ENCODE measurements around the gene ASB1. TPM values are rescaled to one million over a fixed set of nuclear protein-coding genes. Genes with fewer than 3 reads are reported as not detected.

ASB1 gene
- total and polyA plus RNA-seq, 2 of the 13 experiments (the other 11 are each of a cell fraction or from before 2014, with no cell fraction given): 48.6 to 49.2 TPM

DNA sequence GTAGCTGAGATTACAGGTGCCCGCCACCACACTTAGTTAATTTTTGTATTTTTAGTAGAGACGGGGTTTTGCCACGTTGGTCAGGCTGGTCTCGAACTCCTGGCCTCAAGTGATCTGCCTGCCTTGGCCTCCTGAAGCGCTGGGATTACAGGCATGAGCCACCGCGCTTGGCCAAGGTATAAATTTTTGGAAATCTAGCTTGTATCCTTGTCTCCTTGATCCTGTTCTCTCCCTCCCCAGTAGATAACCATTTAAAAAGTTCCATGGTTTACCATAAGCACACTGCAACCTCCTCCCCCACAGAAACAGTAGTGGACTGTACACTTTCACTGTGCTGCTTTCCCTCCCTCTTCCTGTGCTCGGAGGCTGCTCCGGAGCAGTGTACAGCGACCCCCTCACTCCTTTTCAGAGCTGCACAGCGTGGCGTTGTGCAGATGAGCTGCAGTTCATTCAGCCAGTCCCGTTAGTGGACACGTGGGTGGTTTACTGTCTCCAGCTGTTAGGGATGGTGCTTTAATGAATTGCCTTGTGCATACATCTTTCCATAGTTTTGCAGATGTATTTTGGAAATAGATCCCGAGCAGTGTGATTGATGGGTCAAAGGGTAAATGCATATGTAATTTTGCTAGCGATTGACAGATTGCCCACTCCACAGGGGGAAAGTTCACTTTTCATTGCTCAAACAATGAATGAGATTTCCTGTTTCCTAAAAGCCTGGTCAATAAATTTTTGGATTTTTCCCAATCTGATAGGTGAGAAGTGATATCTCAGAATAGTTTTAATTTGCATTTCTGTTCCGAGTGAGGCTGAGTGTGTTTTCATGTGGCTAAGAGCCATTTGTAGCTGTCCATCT, 14.8 kb downstream of the ASB1 start (continued):
- TF ChIP-seq ZNF839 (CRISPR knock-in tag; IDR thresholded peaks at IDR 0.05; ENCODE audit: borderline replicate concordance): peak; percentile 87; the same call in 1 of the 2 replicates
- no peak for TF ChIP-seq ZNF33B (CRISPR knock-in tag; IDR thresholded peaks at IDR 0.05)
- TF ChIP-seq ZNF501 (CRISPR knock-in tag; IDR thresholded peaks at IDR 0.05): peak; percentile 81
- TF ChIP-seq RBFOX2 (IDR thresholded peaks at IDR 0.05; ENCODE audit: low read depth, low read length): no peak
- no peak for TF ChIP-seq KLF12 (CRISPR knock-in tag; IDR thresholded peaks at IDR 0.05; ENCODE audit: borderline replicate concordance)
- no peak; the same call in 1 of the 2 replicates for TF ChIP-seq SP2 (CRISPR knock-in tag; IDR thresholded peaks at IDR 0.05)
- no peak for TF ChIP-seq ZFP1 (CRISPR knock-in tag; IDR thresholded peaks at IDR 0.05)
- TF ChIP-seq GLI4 (CRISPR knock-in tag; IDR thresholded peaks at IDR 0.05; ENCODE audit: borderline replicate concordance): no peak
- no peak for TF ChIP-seq MTA3 (CRISPR knock-in tag; IDR thresholded peaks at IDR 0.05)
- peak; percentile 77 for TF ChIP-seq ZNF317 (CRISPR knock-in tag; IDR thresholded peaks at IDR 0.05)
- TF ChIP-seq, protein P1, sequence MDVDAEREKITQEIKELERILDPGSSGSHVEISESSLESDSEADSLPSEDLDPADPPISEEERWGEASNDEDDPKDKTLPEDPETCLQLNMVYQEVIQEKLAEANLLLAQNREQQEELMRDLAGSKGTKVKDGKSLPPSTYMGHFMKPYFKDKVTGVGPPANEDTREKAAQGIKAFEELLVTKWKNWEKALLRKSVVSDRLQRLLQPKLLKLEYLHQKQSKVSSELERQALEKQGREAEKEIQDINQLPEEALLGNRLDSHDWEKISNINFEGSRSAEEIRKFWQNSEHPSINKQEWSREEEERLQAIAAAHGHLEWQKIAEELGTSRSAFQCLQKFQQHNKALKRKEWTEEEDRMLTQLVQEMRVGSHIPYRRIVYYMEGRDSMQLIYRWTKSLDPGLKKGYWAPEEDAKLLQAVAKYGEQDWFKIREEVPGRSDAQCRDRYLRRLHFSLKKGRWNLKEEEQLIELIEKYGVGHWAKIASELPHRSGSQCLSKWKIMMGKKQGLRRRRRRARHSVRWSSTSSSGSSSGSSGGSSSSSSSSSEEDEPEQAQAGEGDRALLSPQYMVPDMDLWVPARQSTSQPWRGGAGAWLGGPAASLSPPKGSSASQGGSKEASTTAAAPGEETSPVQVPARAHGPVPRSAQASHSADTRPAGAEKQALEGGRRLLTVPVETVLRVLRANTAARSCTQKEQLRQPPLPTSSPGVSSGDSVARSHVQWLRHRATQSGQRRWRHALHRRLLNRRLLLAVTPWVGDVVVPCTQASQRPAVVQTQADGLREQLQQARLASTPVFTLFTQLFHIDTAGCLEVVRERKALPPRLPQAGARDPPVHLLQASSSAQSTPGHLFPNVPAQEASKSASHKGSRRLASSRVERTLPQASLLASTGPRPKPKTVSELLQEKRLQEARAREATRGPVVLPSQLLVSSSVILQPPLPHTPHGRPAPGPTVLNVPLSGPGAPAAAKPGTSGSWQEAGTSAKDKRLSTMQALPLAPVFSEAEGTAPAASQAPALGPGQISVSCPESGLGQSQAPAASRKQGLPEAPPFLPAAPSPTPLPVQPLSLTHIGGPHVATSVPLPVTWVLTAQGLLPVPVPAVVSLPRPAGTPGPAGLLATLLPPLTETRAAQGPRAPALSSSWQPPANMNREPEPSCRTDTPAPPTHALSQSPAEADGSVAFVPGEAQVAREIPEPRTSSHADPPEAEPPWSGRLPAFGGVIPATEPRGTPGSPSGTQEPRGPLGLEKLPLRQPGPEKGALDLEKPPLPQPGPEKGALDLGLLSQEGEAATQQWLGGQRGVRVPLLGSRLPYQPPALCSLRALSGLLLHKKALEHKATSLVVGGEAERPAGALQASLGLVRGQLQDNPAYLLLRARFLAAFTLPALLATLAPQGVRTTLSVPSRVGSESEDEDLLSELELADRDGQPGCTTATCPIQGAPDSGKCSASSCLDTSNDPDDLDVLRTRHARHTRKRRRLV (CRISPR knock-in tag; IDR thresholded peaks at IDR 0.05): no peak
- no peak for TF ChIP-seq ZNF562 (CRISPR knock-in tag; IDR thresholded peaks at IDR 0.05; ENCODE audit: borderline replicate concordance)
- TF ChIP-seq, protein P2, sequence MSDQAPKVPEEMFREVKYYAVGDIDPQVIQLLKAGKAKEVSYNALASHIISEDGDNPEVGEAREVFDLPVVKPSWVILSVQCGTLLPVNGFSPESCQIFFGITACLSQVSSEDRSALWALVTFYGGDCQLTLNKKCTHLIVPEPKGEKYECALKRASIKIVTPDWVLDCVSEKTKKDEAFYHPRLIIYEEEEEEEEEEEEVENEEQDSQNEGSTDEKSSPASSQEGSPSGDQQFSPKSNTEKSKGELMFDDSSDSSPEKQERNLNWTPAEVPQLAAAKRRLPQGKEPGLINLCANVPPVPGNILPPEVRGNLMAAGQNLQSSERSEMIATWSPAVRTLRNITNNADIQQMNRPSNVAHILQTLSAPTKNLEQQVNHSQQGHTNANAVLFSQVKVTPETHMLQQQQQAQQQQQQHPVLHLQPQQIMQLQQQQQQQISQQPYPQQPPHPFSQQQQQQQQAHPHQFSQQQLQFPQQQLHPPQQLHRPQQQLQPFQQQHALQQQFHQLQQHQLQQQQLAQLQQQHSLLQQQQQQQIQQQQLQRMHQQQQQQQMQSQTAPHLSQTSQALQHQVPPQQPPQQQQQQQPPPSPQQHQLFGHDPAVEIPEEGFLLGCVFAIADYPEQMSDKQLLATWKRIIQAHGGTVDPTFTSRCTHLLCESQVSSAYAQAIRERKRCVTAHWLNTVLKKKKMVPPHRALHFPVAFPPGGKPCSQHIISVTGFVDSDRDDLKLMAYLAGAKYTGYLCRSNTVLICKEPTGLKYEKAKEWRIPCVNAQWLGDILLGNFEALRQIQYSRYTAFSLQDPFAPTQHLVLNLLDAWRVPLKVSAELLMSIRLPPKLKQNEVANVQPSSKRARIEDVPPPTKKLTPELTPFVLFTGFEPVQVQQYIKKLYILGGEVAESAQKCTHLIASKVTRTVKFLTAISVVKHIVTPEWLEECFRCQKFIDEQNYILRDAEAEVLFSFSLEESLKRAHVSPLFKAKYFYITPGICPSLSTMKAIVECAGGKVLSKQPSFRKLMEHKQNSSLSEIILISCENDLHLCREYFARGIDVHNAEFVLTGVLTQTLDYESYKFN (CRISPR knock-in tag; conservative IDR thresholded peaks at IDR 0.05): peak; percentile 97
- TF ChIP-seq, protein P3, sequence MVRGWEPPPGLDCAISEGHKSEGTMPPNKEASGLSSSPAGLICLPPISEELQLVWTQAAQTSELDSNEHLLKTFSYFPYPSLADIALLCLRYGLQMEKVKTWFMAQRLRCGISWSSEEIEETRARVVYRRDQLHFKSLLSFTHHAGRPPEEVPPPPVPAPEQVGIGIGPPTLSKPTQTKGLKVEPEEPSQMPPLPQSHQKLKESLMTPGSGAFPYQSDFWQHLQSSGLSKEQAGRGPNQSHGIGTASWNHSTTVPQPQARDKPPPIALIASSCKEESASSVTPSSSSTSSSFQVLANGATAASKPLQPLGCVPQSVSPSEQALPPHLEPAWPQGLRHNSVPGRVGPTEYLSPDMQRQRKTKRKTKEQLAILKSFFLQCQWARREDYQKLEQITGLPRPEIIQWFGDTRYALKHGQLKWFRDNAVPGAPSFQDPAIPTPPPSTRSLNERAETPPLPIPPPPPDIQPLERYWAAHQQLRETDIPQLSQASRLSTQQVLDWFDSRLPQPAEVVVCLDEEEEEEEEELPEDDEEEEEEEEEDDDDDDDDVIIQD (CRISPR knock-in tag; IDR thresholded peaks at IDR 0.05; ENCODE audit: low read depth): peak; percentile 85
- TF ChIP-seq, protein P4, sequence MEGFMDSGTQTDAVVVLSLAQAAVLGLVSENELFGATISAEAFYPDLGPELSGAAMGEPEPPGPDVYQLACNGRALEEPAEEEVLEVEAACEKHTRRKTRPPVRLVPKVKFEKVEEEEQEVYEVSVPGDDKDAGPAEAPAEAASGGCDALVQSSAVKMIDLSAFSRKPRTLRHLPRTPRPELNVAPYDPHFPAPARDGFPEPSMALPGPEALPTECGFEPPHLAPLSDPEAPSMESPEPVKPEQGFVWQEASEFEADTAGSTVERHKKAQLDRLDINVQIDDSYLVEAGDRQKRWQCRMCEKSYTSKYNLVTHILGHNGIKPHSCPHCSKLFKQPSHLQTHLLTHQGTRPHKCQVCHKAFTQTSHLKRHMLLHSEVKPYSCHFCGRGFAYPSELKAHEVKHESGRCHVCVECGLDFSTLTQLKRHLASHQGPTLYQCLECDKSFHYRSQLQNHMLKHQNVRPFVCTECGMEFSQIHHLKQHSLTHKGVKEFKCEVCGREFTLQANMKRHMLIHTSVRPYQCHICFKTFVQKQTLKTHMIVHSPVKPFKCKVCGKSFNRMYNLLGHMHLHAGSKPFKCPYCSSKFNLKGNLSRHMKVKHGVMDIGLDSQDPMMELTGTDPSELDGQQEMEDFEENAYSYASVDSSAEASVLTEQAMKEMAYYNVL (CRISPR knock-in tag; IDR thresholded peaks at IDR 0.05; ENCODE audit: borderline replicate concordance): peak; percentile 97

Data from HepG2 (cell line).